HFFc6 (cell line): ENCODE results near the gene PRMT7. TPM values are rescaled to one million over a fixed set of nuclear protein-coding genes. Genes with fewer than 3 reads are reported as not detected.
"Not testable (repeated sequence)": the region's sequence is repeated elsewhere in the genome, so short reads cannot be mapped to it uniquely, and the experiment has no call there.

Experiments
- DNase-seq: peaks from one replicate; pipeline ENCODE4 v3.0.0-alpha.2; 2018
- H3K27ac Mint-ChIP-seq: 2 replicates; pipeline ENCODE4 v1.8.0; 2020; ENCODE audit warnings: mild to moderate bottlenecking, mixed read lengths
- H3K27me3 Mint-ChIP-seq: 2 replicates; pipeline ENCODE4 v1.8.0; 2021; ENCODE audit warnings: mild to moderate bottlenecking, moderate library complexity, mixed read lengths; ENCODE audit not compliant: insufficient read depth
- H3K36me3 Mint-ChIP-seq: 2 replicates; pipeline ENCODE4 v1.8.0; 2021; ENCODE audit warnings: low read depth, mixed read lengths
- H3K4me1 Mint-ChIP-seq: 2 replicates; pipeline ENCODE4 v1.8.0; 2020; ENCODE audit warnings: low read depth, mixed read lengths
- H3K4me3 Mint-ChIP-seq: 2 replicates; pipeline ENCODE4 v1.8.0; 2020; ENCODE audit warnings: mild to moderate bottlenecking, moderate library complexity, mixed read lengths
- H3K9me3 Mint-ChIP-seq: 2 replicates; pipeline ENCODE4 v1.8.0; 2020; ENCODE audit warnings: mild to moderate bottlenecking, mixed read lengths
- CTCF ChIP-seq: fragments of 200-600 bp; sonication (generic); IDR thresholded peaks from 2 replicates; pipeline ENCODE4 v1.5.0; 2021; ENCODE audit warnings: antibody characterized with exemption, mild to moderate bottlenecking
- total RNA-seq, 6 experiments: library from RNA; stranded (reverse); fragmentation: NEBNext Ultra II Directional; extraction: Animal tissue kit (Norgen Biotek cat#: 25700); gene quantifications; 2 replicates in 1 of 6; 3 replicates in 5 of 6; pipeline ENCODE4 v1.2.3, GENCODE V29; 2021

Gene PRMT7
- total RNA-seq, 6 experiments from 2014 or later, result 32.1 to 37.7 (median 36.4) TPM

GRCh38 chr16:68285683-68286082 lies 25.1 kb upstream of the PRMT7 start:
- TF ChIP-seq CTCF, result no peak
- Mint-ChIP-seq H3K27ac (peak overlapping the region; percentile 65; the same call in 1 of the 2 replicates), H3K4me1 (peaks cover 51% of the 10 kb centered on the region), H3K27me3 (peaks cover 1% of the 10 kb centered on the region; the same call in 1 of the 2 replicates), H3K9me3 (no peaks in the 10 kb centered on the region), H3K36me3 (peaks cover 61% of the 10 kb centered on the region), H3K4me3 (no peak overlapping the region)
- no peak for DNase-seq

- Mint-ChIP-seq H3K9me3 (no peaks in the 10 kb centered on the region), H3K27me3 (peaks cover 4% of the 10 kb centered on the region; the same call in 1 of the 2 replicates), H3K4me3 (peak overlapping the region; percentile 0; the same call in 1 of the 2 replicates), H3K27ac (peak overlapping the region; percentile 65), H3K4me1 (peaks cover 57% of the 10 kb centered on the region), H3K36me3 (peaks cover 63% of the 10 kb centered on the region)
- no peak for DNase-seq
- no peak for TF ChIP-seq CTCF
These were observed 24.4 kb upstream of the PRMT7 start for GRCh38 chr16:68286153-68287074.

- no peak for TF ChIP-seq CTCF
- H3K4me3 Mint-ChIP-seq, result peak overlapping the region; percentile 49
- H3K27ac Mint-ChIP-seq, result peak overlapping the region; percentile 95
- peak; percentile 95 for DNase-seq
- peaks cover 57% of the 10 kb centered on the region for H3K36me3 Mint-ChIP-seq
- H3K4me1 Mint-ChIP-seq, result peaks cover 61% of the 10 kb centered on the region
- H3K27me3 Mint-ChIP-seq, result peaks cover 4% of the 10 kb centered on the region; the same call in 1 of the 2 replicates
- no peaks in the 10 kb centered on the region for H3K9me3 Mint-ChIP-seq
These were observed 23.3 kb upstream of the PRMT7 start for GRCh38 chr16:68287276-68288251.

GRCh38 chr16:68288252-68288650 lies 22.6 kb upstream of the PRMT7 start:
- no peak for DNase-seq
- H3K4me3 Mint-ChIP-seq, result peak overlapping the region; percentile 49; the same call in 1 of the 2 replicates
- TF ChIP-seq CTCF, result no peak
- peaks cover 53% of the 10 kb centered on the region for H3K36me3 Mint-ChIP-seq
- peaks cover 4% of the 10 kb centered on the region; the same call in 1 of the 2 replicates for H3K27me3 Mint-ChIP-seq
- peak overlapping the region; percentile 95 for H3K27ac Mint-ChIP-seq
- H3K9me3 Mint-ChIP-seq, result no peaks in the 10 kb centered on the region
- H3K4me1 Mint-ChIP-seq, result peaks cover 61% of the 10 kb centered on the region

- Mint-ChIP-seq H3K36me3 (peaks cover 57% of the 10 kb centered on the region), H3K27ac (peak overlapping the region; percentile 95; the same call in 1 of the 2 replicates), H3K4me1 (peaks cover 61% of the 10 kb centered on the region)
- not testable (repeated sequence) for DNase-seq, H3K4me3 Mint-ChIP-seq, H3K27me3 Mint-ChIP-seq, H3K9me3 Mint-ChIP-seq
These were observed 22.0 kb upstream of the PRMT7 start for GRCh38 chr16:68288796-68289195.
